ENCODE measurements around the gene LHFPL5.

LHFPL5 gene

DNA sequence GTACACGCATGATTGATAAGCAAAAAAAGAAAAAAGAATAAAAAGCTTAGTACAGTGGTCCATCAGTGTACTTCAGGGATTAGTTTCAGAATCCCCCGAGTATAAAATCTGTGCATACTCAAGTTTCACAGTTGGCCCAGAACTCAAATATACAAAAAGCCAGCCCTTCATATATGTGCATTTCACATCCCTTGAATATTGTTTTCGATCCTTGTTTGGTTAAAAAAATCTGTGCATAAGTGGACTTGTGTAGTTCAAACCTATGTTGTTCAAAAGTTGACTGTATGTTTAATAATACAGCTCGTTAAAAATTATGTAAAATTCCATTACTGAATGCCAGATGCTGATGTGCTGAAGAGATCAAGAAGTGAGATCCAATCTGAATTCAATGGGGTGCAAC lies 54.2 kb downstream of the LHFPL5 start:
- Mint-ChIP-seq H3K27ac (no peak overlapping the region), H3K36me3 (ENCODE audit: low read depth) (peaks cover 80% of the 10 kb centered on the region), H3K4me3 (no peak overlapping the region), H3K4me1 (no peaks in the 10 kb centered on the region), H3K27me3 (no peaks in the 10 kb centered on the region), H3K9me3 (no peaks in the 10 kb centered on the region)
- no peak for ATAC-seq
- no peak for DNase-seq

Data from activated naive CD8-positive, alpha-beta T cell treated with anti-CD3 and anti-CD28 coated beads, Interleukin-2, amount 50 U/mL, for 24 hours (primary cell).